ENCODE data around the gene ZNF213.
"Not testable (repeated sequence)": the region's sequence is repeated elsewhere in the genome, so short reads cannot be mapped to it uniquely, and the experiment has no call there.

The ZNF213 gene

DNA sequence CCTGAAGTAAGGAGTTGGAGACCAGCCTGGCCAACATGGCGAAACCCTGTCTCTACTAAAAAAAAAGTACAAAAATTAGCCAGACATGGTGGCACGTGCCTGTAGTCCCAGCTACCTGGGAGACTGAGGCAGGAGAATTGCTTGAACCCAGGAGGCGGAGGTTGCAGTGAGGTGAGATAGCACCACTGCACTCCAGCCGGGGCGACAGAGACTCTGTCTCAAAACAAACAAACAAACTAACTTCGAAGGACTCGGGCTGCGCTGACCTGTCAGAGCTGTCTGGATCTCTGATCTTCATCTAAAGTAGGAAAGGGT lies 47.4 kb downstream of the ZNF213 start:
- H2BK12ac ChIP-seq (ENCODE audit: low read length in 2 of 2); H3K9me3 ChIP-seq (ENCODE audit: control insufficient read depth, low read length); H3K4me2 ChIP-seq (ENCODE audit: low read length, poor library complexity, severe bottlenecking); H2AK5ac ChIP-seq (ENCODE audit: low read length, severe bottlenecking); H2BK5ac ChIP-seq (ENCODE audit: low read depth, low read length, poor library complexity, severe bottlenecking); H3K18ac ChIP-seq (ENCODE audit: low read depth in 1 of 2, low read length in 2 of 2); H3K4me3 ChIP-seq (ENCODE audit: insufficient read depth in 1 of 2, low read depth in 1 of 2, low read length in 2 of 2); H3K9ac ChIP-seq (ENCODE audit: low read length); H2BK120ac ChIP-seq (ENCODE audit: low read depth, low read length); H3K36me3 ChIP-seq (ENCODE audit: control insufficient read depth in 1 of 2, insufficient read depth in 2 of 2, low read depth in 1 of 2, low read length in 2 of 2); DNase-seq; H2BK15ac ChIP-seq (ENCODE audit: low read depth, poor library complexity, severe bottlenecking); H3K27ac ChIP-seq (ENCODE audit: low read length, poor library complexity, severe bottlenecking); H3K4ac ChIP-seq (ENCODE audit: low read depth in 1 of 2, low read length in 2 of 2); H3K14ac ChIP-seq (ENCODE audit: low read length in 2 of 2); H4K8ac ChIP-seq (ENCODE audit: low read length); H3K23ac ChIP-seq (ENCODE audit: low read length in 2 of 2); H2AFZ ChIP-seq (ENCODE audit: low read depth, low read length); H4K91ac ChIP-seq (ENCODE audit: low read length); H3K79me1 ChIP-seq (replicated peaks; ENCODE audit: low read length, poor library complexity, severe bottlenecking): not testable (repeated sequence)
- peaks cover 17% of the 10 kb centered on the region for H3K4me1 ChIP-seq (ENCODE audit: control insufficient read depth, insufficient read depth, low read depth, low read length)
- WGBS = 45% methylated on average over 6 of the region's 8 CpGs
- peaks cover 53 to 64% of the 10 kb centered on the region in 2 experiments for H3K27me3 ChIP-seq (ENCODE audit: control insufficient read depth in 1 of 2, insufficient read depth in 1 of 2, low read length in 2 of 2)

- Histone ChIP-seq H2AK5ac (ENCODE audit: low read length, severe bottlenecking) (no peak overlapping the region), H4K8ac (ENCODE audit: low read length) (peak overlapping the region; percentile 10), H3K9ac (ENCODE audit: low read length) (peak overlapping the region; percentile 18)
These were observed 48.0 kb downstream of the ZNF213 start for GRCh38 chr16:3182608-3183444.

DNA sequence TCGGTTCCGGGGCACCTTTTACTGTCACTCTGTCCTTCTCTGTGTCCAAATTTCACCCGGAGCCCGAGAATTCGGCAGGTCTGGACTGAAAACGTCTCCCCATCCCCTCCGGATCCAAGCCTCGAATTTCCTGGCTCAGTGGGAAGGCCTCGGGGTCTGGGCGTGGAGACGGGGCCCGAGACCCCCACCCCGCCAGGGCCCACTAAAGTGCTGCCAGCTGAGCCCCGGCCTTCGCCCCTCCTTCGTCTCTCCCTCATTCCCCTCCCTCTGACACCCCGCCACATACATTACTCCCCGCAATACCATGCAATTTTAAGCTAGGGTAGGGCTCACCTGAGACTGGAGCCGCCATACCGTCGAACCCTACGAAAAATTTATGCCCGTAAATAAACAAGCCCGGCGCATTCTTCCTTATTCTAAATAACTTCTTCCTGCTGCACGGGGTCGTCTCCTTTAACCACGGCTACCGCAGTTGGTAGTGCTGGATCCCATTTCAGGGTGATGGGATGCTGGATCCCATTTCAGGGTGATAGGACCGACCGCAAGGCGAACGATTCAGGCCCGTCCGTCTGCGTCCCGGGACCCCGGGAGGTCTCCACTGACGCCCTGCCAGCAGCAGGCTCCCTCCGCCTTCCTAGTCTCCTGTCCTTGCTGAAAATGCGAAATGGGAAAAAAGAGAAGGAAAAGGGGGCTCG lies 48.8 kb downstream of the ZNF213 start:
- H2AFZ ChIP-seq (ENCODE audit: low read depth, low read length) = peak overlapping the region; percentile 70
- peak overlapping the region; percentile 18 for H3K9ac ChIP-seq (ENCODE audit: low read length)
- peaks cover 19% of the 10 kb centered on the region for H3K4me1 ChIP-seq (ENCODE audit: control insufficient read depth, insufficient read depth, low read depth, low read length)
- H3K27me3 ChIP-seq (ENCODE audit: control insufficient read depth in 1 of 2, insufficient read depth in 1 of 2, low read length in 2 of 2) = peaks cover 47 to 56% of the 10 kb centered on the region in 2 experiments
- no peaks in the 10 kb centered on the region for H3K36me3 ChIP-seq (ENCODE audit: control insufficient read depth in 1 of 2, insufficient read depth in 2 of 2, low read depth in 1 of 2, low read length in 2 of 2)
- peak overlapping the region; percentile 50 to 77 for H3K4me3 ChIP-seq (ENCODE audit: insufficient read depth in 1 of 2, low read depth in 1 of 2, low read length in 2 of 2)
- no peak overlapping the region for H2BK12ac ChIP-seq (ENCODE audit: low read length in 2 of 2)
- H4K91ac ChIP-seq (ENCODE audit: low read length) = no peak overlapping the region
- WGBS = under 1% methylated on average over 31 of the region's 42 CpGs
- H3K27ac ChIP-seq (ENCODE audit: low read length, poor library complexity, severe bottlenecking) = no peak overlapping the region
- H2BK15ac ChIP-seq (ENCODE audit: low read depth, poor library complexity, severe bottlenecking) = no peak overlapping the region
- H3K79me1 ChIP-seq (replicated peaks; ENCODE audit: low read length, poor library complexity, severe bottlenecking) = no peaks in the 10 kb centered on the region
- no peak overlapping the region for H2BK120ac ChIP-seq (ENCODE audit: low read depth, low read length)
- peak overlapping the region; percentile 93 for H3K4me2 ChIP-seq (ENCODE audit: low read length, poor library complexity, severe bottlenecking)
- H3K4ac ChIP-seq (ENCODE audit: low read depth in 1 of 2, low read length in 2 of 2) = no peak overlapping the region
- H3K14ac ChIP-seq (ENCODE audit: low read length in 2 of 2) = no peak overlapping the region
- H2AK5ac ChIP-seq (ENCODE audit: low read length, severe bottlenecking) = no peak overlapping the region
- H2BK5ac ChIP-seq (ENCODE audit: low read depth, low read length, poor library complexity, severe bottlenecking) = no peak overlapping the region
- H3K18ac ChIP-seq (ENCODE audit: low read depth in 1 of 2, low read length in 2 of 2) = no peak overlapping the region
- H3K23ac ChIP-seq (ENCODE audit: low read length in 2 of 2) = peak overlapping the region in 1 of 2 experiments; percentile 60
- DNase-seq = peak; percentile 41
- H4K8ac ChIP-seq (ENCODE audit: low read length) = no peak overlapping the region
- H3K9me3 ChIP-seq (ENCODE audit: control insufficient read depth, low read length) = no peaks in the 10 kb centered on the region

More at GRCh38 chr16:3182608-3183444, 48.0 kb downstream of the ZNF213 start:
- no peak overlapping the region for H3K4ac ChIP-seq (ENCODE audit: low read depth in 1 of 2, low read length in 2 of 2)
- H3K4me3 ChIP-seq (ENCODE audit: insufficient read depth in 1 of 2, low read depth in 1 of 2, low read length in 2 of 2) = peak overlapping the region; percentile 50 to 77
- peak overlapping the region; percentile 93 for H3K4me2 ChIP-seq (ENCODE audit: low read length, poor library complexity, severe bottlenecking)
- peak overlapping the region in 1 of 2 experiments; percentile 60 for H3K23ac ChIP-seq (ENCODE audit: low read length in 2 of 2)
- no peak overlapping the region for H2BK15ac ChIP-seq (ENCODE audit: low read depth, poor library complexity, severe bottlenecking)
- no peak overlapping the region for H3K14ac ChIP-seq (ENCODE audit: low read length in 2 of 2)
- no peaks in the 10 kb centered on the region for H3K36me3 ChIP-seq (ENCODE audit: control insufficient read depth in 1 of 2, insufficient read depth in 2 of 2, low read depth in 1 of 2, low read length in 2 of 2)
- no peak overlapping the region for H3K27ac ChIP-seq (ENCODE audit: low read length, poor library complexity, severe bottlenecking)
- peaks cover 17% of the 10 kb centered on the region for H3K4me1 ChIP-seq (ENCODE audit: control insufficient read depth, insufficient read depth, low read depth, low read length)
- no peak overlapping the region for H3K18ac ChIP-seq (ENCODE audit: low read depth in 1 of 2, low read length in 2 of 2)
- peak overlapping the region; percentile 18 for H4K91ac ChIP-seq (ENCODE audit: low read length)
- H2AFZ ChIP-seq (ENCODE audit: low read depth, low read length) = peak overlapping the region; percentile 70
- no peak overlapping the region for H2BK120ac ChIP-seq (ENCODE audit: low read depth, low read length)
- DNase-seq = peak; percentile 65
- H3K79me1 ChIP-seq (replicated peaks; ENCODE audit: low read length, poor library complexity, severe bottlenecking) = no peaks in the 10 kb centered on the region
- H3K27me3 ChIP-seq (ENCODE audit: control insufficient read depth in 1 of 2, insufficient read depth in 1 of 2, low read length in 2 of 2) = peaks cover 49 to 61% of the 10 kb centered on the region in 2 experiments
- no peaks in the 10 kb centered on the region for H3K9me3 ChIP-seq (ENCODE audit: control insufficient read depth, low read length)
- no peak overlapping the region for H2BK5ac ChIP-seq (ENCODE audit: low read depth, low read length, poor library complexity, severe bottlenecking)
- WGBS = under 1% methylated on average over 62 of the region's 72 CpGs
- no peak overlapping the region for H2BK12ac ChIP-seq (ENCODE audit: low read length in 2 of 2)

DNA sequence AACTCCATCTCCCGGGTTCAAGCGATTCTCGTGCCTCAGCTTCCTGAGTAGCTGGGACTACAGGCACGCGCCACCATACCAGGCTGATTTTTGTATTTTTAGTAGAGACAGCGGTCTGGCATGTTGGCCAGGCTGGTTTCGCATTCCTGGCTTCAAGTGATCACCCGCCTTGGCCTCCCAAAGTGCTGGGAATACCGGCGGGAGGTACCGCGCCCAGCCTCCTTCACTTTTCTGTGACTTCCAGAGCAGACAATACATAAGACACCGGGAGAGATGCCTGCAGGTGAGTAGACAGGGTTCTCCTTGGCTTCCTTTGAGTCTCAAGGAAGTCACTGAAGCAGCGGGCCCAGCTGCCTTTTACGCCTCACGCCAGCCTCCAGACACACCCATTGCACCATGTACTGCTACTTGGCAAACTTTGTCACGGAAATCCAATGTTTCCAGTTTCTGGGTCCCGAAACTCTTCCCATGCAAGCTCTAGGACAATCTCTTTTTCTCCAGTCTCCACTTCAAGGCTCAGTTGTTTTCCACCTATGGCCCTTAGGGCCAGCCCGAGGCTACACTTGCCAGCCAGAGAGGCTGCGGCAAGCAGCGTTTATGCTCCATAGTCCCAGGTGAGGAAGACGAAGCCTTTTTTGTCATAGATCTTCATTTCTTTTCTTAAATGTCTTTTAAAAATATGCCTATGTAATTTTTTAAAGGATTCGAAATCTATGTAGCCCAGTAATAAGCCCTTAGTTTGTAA lies 52.3 kb downstream of the ZNF213 start:
- Histone ChIP-seq H2BK120ac (ENCODE audit: low read depth, low read length) (no peak overlapping the region), H3K36me3 (ENCODE audit: control insufficient read depth in 1 of 2, insufficient read depth in 2 of 2, low read depth in 1 of 2, low read length in 2 of 2) (no peaks in the 10 kb centered on the region), H3K4me1 (ENCODE audit: control insufficient read depth, insufficient read depth, low read depth, low read length) (peaks cover 37% of the 10 kb centered on the region), H2AFZ (ENCODE audit: low read depth, low read length) (no peak overlapping the region), H2BK12ac (ENCODE audit: low read length in 2 of 2) (no peak overlapping the region), H3K4ac (ENCODE audit: low read depth in 1 of 2, low read length in 2 of 2) (no peak overlapping the region), H3K4me2 (ENCODE audit: low read length, poor library complexity, severe bottlenecking) (no peak overlapping the region), H3K18ac (ENCODE audit: low read depth in 1 of 2, low read length in 2 of 2) (no peak overlapping the region), H3K79me1 (replicated peaks; ENCODE audit: low read length, poor library complexity, severe bottlenecking) (no peaks in the 10 kb centered on the region), H2BK5ac (ENCODE audit: low read depth, low read length, poor library complexity, severe bottlenecking) (no peak overlapping the region), H3K4me3 (ENCODE audit: insufficient read depth in 1 of 2, low read depth in 1 of 2, low read length in 2 of 2) (no peak overlapping the region), H3K14ac (ENCODE audit: low read length in 2 of 2) (no peak overlapping the region), H3K9ac (ENCODE audit: low read length) (no peak overlapping the region), H2BK15ac (ENCODE audit: low read depth, poor library complexity, severe bottlenecking) (no peak overlapping the region), H3K23ac (ENCODE audit: low read length in 2 of 2) (no peak overlapping the region), H3K27ac (ENCODE audit: low read length, poor library complexity, severe bottlenecking) (no peak overlapping the region), H2AK5ac (ENCODE audit: low read length, severe bottlenecking) (no peak overlapping the region), H4K8ac (ENCODE audit: low read length) (no peak overlapping the region), H3K27me3 (ENCODE audit: control insufficient read depth in 1 of 2, insufficient read depth in 1 of 2, low read length in 2 of 2) (peaks cover 29 to 41% of the 10 kb centered on the region in 2 experiments), H4K91ac (ENCODE audit: low read length) (no peak overlapping the region), H3K9me3 (ENCODE audit: control insufficient read depth, low read length) (no peaks in the 10 kb centered on the region)
- 86% methylated on average over 19 of the region's 23 CpGs for WGBS
- no peak for DNase-seq

Measured in mesenchymal stem cell (in vitro differentiated cells and primary cell).